HG03469 (cell line): ENCODE data around the gene JAG2.
"Not testable (repeated sequence)": the region's sequence is repeated elsewhere in the genome, so short reads cannot be mapped to it uniquely, and the experiment has no call there.

ENCODE experiments used
- ATAC-seq: cut with Tn5 transposase; IDR thresholded peaks from one replicate; pipeline ENCODE4 v1.9.1; 2021; ENCODE audit warnings: mild to moderate bottlenecking, moderate library complexity, moderate number of reproducible peaks; ENCODE audit not compliant: unreplicated experiment

Gene JAG2

DNA sequence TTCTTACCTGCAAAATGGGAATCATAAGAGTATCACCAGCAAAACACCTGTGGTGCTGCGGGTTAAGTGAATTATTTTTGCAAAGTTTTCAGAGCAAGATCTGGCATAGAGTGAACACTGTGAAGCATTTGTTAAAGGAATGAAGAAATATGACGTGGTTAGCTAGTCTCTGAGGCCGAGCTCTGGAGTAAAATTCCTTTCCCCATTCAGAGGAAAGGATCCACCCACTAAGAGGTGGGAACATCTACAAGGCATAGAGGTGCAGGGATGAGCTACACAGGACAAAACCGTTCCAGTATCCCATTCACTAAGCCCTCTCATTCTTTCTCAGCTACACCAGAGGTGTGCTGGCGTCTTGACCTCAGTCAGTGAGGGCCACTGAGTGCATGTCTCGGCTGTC lies 48.5 kb downstream of the JAG2 start:
- no peak for ATAC-seq

- ATAC-seq: no peak
These were observed 49.1 kb downstream of the JAG2 start for GRCh38 chr14:105119408-105120025.

DNA sequence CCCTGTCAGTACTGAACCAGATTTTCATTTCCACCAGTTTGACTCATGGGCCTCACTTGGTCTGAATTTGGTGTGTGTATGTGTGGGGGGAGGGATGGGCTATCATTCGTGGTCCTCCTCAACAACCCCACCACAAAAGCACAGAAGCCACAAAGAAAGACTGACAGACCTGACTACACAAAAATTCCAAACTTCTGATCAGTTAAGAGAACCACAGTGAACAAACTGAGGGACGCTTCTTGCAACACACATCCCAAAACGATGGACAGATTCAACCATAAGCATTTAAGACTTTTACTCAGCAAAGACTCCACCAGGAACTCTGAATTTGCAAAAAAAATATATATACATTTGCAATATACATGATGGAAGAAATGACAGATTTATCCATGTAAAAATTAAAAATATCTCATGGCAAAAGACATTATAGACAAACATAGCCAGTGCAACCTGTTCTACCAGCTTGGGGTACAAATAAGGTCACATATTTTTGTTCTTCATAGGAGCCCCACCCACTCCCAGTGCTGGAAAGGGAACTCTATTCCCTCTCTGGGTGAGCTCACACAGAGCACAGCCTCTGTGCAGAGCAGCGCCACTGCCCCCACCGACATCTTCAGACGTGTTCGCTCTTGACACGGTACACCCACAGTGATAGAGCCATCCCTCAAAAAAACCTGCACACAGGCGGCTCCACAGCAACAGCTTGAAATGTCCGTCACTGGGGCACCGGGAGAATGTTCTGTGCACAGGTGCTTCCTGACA lies 49.7 kb downstream of the JAG2 start:
- no peak for ATAC-seq

DNA sequence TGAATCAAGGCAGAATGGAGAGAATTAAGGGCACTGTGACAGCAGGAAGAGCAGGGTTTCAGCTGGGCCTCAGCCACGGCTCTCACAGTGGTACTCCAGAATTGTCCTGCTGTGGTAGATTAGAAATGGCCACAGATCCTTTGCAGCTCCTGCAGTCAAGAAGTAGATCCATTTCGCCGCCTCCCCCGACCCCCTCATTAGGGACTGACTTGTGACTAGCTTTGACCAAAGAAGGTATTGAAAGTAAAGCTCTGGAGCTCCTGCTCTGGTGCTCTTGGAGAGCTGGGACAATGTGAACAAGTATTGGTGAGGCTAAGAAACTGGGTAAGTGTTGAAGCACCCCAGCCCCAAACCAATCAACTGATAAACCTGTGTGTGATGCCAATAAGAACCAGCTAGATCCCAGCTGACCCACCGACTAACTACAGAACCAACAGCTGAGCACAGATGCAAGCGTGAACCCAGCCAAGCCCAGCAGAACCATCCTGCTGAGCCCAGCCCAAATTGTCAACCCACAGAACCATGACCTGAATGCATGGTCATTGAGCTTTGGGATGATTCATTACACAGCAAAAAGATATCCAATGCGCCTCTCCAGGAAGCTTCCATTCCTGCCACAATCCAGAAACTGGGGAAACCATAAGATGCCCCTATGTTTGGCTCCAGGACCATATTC lies 50.7 kb downstream of the JAG2 start:
- ATAC-seq: no peak

DNA sequence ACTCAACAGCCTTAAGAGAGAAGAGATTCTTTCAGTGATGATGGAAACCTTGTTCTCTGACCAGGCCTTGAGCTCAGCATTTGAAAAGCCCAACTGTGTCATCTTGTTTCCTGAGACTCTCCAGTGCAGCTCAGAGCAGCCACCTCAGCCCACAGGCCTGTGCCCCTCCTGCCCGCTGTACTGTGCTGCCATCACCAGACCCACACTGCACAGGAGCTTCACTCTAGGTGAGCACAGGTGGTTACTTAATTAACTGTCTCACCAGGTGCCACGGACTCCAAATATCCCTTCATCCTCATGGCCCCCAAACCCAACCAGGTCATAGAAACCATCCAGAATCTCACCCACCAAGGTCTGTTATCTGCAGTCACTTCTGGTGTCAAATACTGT lies 51.3 kb downstream of the JAG2 start:
- no peak for ATAC-seq

DNA sequence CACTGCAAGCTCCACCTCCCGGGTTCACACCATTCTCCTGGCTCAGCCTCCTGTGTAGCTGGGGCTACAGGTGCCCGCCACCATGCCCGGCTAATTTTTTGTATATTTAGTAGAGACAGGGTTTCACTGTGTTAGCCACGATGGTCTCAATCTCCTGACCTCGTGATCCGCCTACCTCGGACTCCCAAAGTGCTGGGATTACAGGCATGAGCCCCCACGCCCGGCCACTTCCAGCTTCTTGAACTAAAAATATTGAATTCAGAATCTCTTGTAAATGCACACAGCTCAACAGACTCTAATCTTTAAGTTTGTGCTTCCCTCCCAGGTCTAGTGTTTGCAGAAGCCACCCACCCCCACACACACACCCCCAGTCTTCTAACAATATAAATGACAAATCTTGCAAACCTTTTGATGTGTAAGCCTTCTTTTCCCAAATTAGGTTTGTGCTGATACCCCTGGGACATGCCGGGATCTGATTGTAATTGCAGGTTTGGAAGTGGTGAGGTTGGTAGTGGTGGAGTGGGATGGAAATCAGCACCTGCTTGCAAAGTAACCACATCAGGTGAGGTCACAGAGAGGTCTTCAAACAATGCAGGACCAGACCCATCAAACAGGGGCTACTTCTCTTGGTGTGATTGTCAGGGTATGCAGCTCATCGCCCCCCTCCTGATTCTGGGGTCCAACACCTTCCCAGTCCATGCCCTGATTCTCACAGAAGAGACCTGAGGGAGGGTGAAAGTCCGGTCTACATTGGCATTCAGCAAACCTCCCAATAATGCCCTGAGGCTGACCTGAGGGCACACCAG lies 51.9 kb downstream of the JAG2 start:
- ATAC-seq: no peak

DNA sequence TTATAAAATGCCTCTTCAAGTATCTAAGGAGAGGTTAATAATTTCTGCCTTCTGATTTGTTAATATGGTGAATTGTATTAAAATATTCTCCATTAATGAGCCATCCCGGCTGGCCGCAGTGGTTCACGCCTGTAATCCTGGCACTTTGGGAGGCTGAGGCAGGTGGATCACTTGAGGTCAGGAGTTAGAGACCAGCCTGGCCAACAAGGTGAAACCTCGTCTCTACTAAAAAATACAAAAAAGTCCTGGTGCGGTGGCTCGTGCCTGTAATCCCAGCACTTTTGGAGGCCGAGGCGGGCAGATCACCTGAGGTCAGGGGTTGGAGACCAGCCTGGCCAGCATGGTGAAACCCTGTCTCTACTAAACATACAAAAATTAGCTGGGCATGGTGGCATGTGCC lies 59.3 kb downstream of the JAG2 start:
- ATAC-seq: not testable (repeated sequence)

DNA sequence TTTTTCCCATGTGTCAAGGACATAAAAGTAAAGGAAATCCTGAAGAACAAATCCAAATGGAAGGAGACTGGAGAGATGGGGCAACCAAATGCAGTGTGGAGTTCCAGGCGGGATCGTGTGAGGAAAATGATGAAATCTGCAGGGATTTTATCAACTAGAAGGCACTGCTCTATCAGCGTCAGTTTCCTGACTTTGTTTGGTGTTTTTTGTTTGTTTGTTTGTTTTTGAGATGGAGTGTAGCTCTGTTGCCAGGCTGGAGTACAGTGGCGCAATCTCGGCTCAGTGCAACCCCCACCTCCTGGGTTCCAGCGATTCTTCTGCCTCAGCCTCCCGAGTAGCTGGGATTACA lies 60.1 kb downstream of the JAG2 start:
- ATAC-seq: no peak

GRCh38 chr14:105107781-105108515 lies 60.6 kb downstream of the JAG2 start:
- no peak for ATAC-seq

DNA sequence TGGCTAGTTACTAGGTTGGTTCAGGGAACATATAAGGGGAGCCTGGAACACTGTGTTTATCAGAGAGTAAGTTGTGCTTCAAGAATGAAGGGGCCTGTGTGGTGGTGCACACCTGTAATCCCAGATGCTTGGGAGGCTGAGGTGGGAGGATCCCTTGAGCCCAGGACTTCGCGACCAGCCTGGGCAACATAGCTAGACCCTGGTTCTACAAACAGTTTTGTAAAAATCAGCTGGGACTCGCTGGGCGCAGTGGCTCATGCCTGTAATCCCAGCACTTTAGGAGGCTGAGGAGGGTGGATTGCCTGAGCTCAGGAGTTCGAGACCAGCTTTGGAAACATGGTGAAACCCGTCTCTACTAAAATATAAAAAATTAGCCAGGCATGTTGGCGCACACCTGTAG lies 61.2 kb downstream of the JAG2 start:
- ATAC-seq: no peak

DNA sequence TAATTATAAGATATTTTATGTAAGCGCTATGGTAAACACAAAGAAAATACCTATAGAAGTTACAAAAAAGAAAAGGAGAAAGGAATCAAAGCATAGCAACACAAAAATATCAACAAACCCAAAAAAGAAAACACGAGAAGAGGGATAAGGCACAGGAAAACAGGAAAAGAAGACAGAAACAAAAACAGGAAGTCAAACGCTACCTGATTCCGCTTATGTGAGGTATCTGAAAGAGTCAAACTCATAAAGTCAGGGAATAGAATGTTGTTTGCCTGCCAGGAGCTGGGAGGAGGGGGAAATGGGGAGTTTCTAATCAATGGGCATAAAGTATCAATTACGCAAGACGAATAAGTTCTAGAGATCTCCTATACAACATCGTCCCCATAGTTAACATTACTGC lies 63.4 kb downstream of the JAG2 start:
- ATAC-seq: no peak

DNA sequence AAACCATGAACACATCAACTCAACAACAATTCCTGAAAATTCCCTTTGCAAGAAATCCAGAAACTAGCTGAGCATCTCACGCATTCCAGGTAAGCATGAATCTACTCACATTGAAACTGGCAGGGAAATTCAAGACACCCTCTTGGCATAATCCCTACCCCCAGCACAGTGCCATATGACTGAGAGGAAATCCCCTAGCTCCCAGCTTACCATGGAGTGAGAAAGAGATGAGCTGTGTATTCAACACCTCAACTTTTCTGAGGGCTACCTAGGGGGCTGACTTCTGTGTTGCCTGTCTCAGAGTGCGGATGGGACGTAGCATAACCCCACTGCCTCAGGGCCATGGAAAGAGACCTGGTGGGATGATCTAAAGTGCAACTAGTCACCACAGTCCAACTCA lies 65.7 kb downstream of the JAG2 start:
- no peak for ATAC-seq

- no peak for ATAC-seq
These were observed 66.2 kb downstream of the JAG2 start for GRCh38 chr14:105102361-105102870.

- no peak for ATAC-seq
These were observed 67.7 kb downstream of the JAG2 start for GRCh38 chr14:105100910-105101309.

- no peak for ATAC-seq
These were observed 68.8 kb downstream of the JAG2 start for GRCh38 chr14:105099778-105100177.

GRCh38 chr14:105098316-105098715 lies 70.3 kb downstream of the JAG2 start:
- ATAC-seq: no peak

- ATAC-seq: no peak
These were observed 70.8 kb downstream of the JAG2 start for GRCh38 chr14:105097794-105098127.

- ATAC-seq: no peak
These were observed 72.2 kb downstream of the JAG2 start for GRCh38 chr14:105096206-105096875.

DNA sequence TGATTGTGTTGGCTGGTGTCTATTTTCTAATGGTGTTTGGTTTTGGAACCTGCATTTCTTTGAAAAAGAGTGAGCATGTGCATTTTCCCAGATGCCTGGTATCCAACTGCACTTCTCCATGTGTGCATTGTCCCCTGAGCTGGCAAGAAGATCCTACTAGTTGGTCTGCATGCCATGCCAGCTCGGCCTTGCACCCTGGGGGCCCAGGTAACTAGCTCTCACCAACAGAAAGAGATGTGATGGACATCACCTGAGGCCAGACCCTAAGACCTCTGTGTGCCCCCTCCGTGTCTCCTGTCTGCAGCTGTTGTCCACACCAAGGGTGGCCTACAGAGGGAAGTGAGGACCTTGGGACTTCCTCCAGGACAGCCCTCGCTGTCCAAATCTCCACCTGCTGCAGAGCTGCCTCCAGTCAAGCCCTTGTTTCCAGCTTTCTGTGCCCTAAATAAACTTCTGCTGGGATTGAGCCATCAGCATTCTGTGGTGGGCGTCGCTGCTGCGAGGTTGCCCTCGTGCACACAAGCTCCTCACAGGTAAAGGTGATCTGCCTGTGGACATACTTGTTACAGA lies 73.3 kb downstream of the JAG2 start:
- ATAC-seq: no peak
